Nephron progenitor cell (in vitro differentiated cells): ENCODE measurements around the gene FAM53C.
A peak's percentile ranks its signal among the peaks of the same experiment; 100 is the strongest.

Experiments
- DNase-seq: peaks from one replicate; pipeline ENCODE4 v3.0.0; 2021
- H3K27ac Mint-ChIP-seq: 2 replicates; pipeline ENCODE4 v1.8.0; 2021; ENCODE audit warnings: mild to moderate bottlenecking, moderate library complexity, mixed read lengths
- H3K27me3 Mint-ChIP-seq: 2 replicates; pipeline ENCODE4 v1.8.0; 2021; ENCODE audit warnings: mild to moderate bottlenecking, low read depth, mixed read lengths; ENCODE audit not compliant: poor library complexity
- H3K36me3 Mint-ChIP-seq: 2 replicates; pipeline ENCODE4 v1.8.0; 2021; ENCODE audit warnings: low read depth, mixed read lengths
- H3K4me1 Mint-ChIP-seq: 2 replicates; pipeline ENCODE4 v1.8.0; 2021; ENCODE audit warnings: mixed read lengths
- H3K4me3 Mint-ChIP-seq: 2 replicates; pipeline ENCODE4 v1.8.0; 2021; ENCODE audit warnings: mild to moderate bottlenecking, moderate library complexity, mixed read lengths
- H3K9me3 Mint-ChIP-seq: 2 replicates; pipeline ENCODE4 v1.8.0; 2021; ENCODE audit warnings: mild to moderate bottlenecking, moderate library complexity, mixed read lengths
- CTCF ChIP-seq: fragments of 200-600 bp; sonication (generic); IDR thresholded peaks from 2 replicates; pipeline ENCODE4 v1.5.0; 2021; ENCODE audit warnings: antibody characterized with exemption

FAM53C gene

GRCh38 chr5:138352722-138353559 is 14.9 kb downstream of the FAM53C start:
- peak overlapping the region; percentile 97 for H3K4me3 Mint-ChIP-seq
- H3K4me1 Mint-ChIP-seq: peaks cover 29% of the 10 kb centered on the region
- peaks cover 47% of the 10 kb centered on the region for H3K36me3 Mint-ChIP-seq
- peak overlapping the region; percentile 97 for H3K27ac Mint-ChIP-seq
- no peaks in the 10 kb centered on the region for H3K27me3 Mint-ChIP-seq
- H3K9me3 Mint-ChIP-seq: peaks cover 12% of the 10 kb centered on the region
- DNase-seq: peak; percentile 67
- TF ChIP-seq CTCF: no peak

GRCh38 chr5:138353560-138354080 is 15.6 kb downstream of the FAM53C start:
- Mint-ChIP-seq H3K27ac (peak overlapping the region; percentile 97), H3K9me3 (peaks cover 12% of the 10 kb centered on the region), H3K4me3 (peak overlapping the region; percentile 97), H3K4me1 (peaks cover 29% of the 10 kb centered on the region), H3K27me3 (no peaks in the 10 kb centered on the region), H3K36me3 (peaks cover 43% of the 10 kb centered on the region)
- no peak for TF ChIP-seq CTCF
- DNase-seq: no peak

GRCh38 chr5:138354387-138354786 is 16.3 kb downstream of the FAM53C start:
- no peaks in the 10 kb centered on the region for H3K27me3 Mint-ChIP-seq
- no peak for TF ChIP-seq CTCF
- H3K36me3 Mint-ChIP-seq: peaks cover 36% of the 10 kb centered on the region
- peak overlapping the region; percentile 97 for H3K27ac Mint-ChIP-seq
- H3K4me1 Mint-ChIP-seq: peaks cover 29% of the 10 kb centered on the region
- peaks cover 12% of the 10 kb centered on the region for H3K9me3 Mint-ChIP-seq
- no peak for DNase-seq
- H3K4me3 Mint-ChIP-seq: peak overlapping the region; percentile 97

GRCh38 chr5:138354926-138355378 is 16.9 kb downstream of the FAM53C start:
- H3K4me3 Mint-ChIP-seq: peak overlapping the region; percentile 97
- peak; percentile 26 for DNase-seq
- H3K27ac Mint-ChIP-seq: peak overlapping the region; percentile 36
- peaks cover 29% of the 10 kb centered on the region for H3K4me1 Mint-ChIP-seq
- H3K9me3 Mint-ChIP-seq: peaks cover 16% of the 10 kb centered on the region
- no peaks in the 10 kb centered on the region for H3K27me3 Mint-ChIP-seq
- no peak for TF ChIP-seq CTCF
- peaks cover 36% of the 10 kb centered on the region for H3K36me3 Mint-ChIP-seq

GRCh38 chr5:138359621-138360020 is 21.6 kb downstream of the FAM53C start:
- Mint-ChIP-seq H3K27me3 (no peaks in the 10 kb centered on the region), H3K4me3 (no peak overlapping the region), H3K9me3 (peaks cover 4% of the 10 kb centered on the region), H3K4me1 (peaks cover 25% of the 10 kb centered on the region), H3K36me3 (peaks cover 28% of the 10 kb centered on the region), H3K27ac (peak overlapping the region; percentile 89)
- no peak for TF ChIP-seq CTCF
- DNase-seq: no peak
